GM18951 (cell line): ENCODE results near the gene GPC3.
"Not testable (repeated sequence)": the region's sequence is repeated elsewhere in the genome, so short reads cannot be mapped to it uniquely, and the experiment has no call there.

Experiments
- POLR2A ChIP-seq: IDR thresholded peaks from 4 replicates; pipeline ENCODE4 v1.6.1; 2011; ENCODE audit warnings: mild to moderate bottlenecking; ENCODE audit not compliant: insufficient read length, insufficient read depth; ENCODE audit errors: extremely low read depth
- in situ Hi-C: fragments of 300-500 bp; cut with MboI; formaldehyde crosslinking; loops from one replicate; pipeline ENCODE4 v1.12.0; 2022; ENCODE audit warnings: low sequenced_read_pairs, mixed read lengths, inconsistent platforms; ENCODE audit not compliant: unreplicated experiment

The GPC3 gene

GRCh38 chrX:134006484-134007161 is 21.2 kb upstream of the GPC3 start:
- no peak for TF ChIP-seq POLR2A
- in situ Hi-C loops, result no loop called here

- in situ Hi-C loops, result no loop called here
- TF ChIP-seq POLR2A, result no peak
These were observed 18.7 kb upstream of the GPC3 start for GRCh38 chrX:134004084-134004483.

GRCh38 chrX:134002921-134003615 is 17.7 kb upstream of the GPC3 start:
- in situ Hi-C loops, result no loop called here
- TF ChIP-seq POLR2A, result no peak

GRCh38 chrX:134000260-134001245 is 15.2 kb upstream of the GPC3 start:
- no peak for TF ChIP-seq POLR2A
- in situ Hi-C loops, result no loop called here

GRCh38 chrX:133999031-133999705 is 13.8 kb upstream of the GPC3 start:
- TF ChIP-seq POLR2A, result no peak
- in situ Hi-C loops, result no loop called here

- in situ Hi-C loops, result no loop called here
- no peak for TF ChIP-seq POLR2A
These were observed 10.4 kb upstream of the GPC3 start for GRCh38 chrX:133995759-133996158.

GRCh38 chrX:133994576-133994975 is 9.2 kb upstream of the GPC3 start:
- no peak for TF ChIP-seq POLR2A
- in situ Hi-C loops, result no loop called here

GRCh38 chrX:133992882-133993281 is 7.5 kb upstream of the GPC3 start:
- in situ Hi-C loops, result no loop called here
- no peak for TF ChIP-seq POLR2A

DNA sequence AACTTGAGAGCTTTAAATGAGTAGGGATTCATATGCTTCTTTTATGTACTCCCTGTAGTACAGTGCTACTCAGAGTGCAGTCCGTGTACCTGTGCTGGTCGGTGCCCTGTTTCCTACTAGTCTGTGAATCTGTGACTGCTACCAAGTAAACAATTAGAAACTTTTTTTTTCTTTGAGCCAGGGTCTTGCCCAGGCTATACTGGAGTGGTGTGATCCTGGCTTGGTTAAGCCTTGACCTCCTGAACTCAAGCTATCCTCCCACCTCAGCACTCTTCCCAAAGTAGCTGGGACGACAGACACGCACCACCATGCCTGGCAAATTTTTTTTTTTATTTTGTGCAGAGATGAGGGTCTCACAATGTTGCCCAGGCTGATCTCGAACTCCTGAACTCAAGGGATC is 6.4 kb upstream of the GPC3 start:
- in situ Hi-C loops, result no loop called here
- TF ChIP-seq POLR2A, result no peak

- in situ Hi-C loops, result not testable (repeated sequence)
These were observed 5.7 kb upstream of the GPC3 start for GRCh38 chrX:133991057-133991456.

DNA sequence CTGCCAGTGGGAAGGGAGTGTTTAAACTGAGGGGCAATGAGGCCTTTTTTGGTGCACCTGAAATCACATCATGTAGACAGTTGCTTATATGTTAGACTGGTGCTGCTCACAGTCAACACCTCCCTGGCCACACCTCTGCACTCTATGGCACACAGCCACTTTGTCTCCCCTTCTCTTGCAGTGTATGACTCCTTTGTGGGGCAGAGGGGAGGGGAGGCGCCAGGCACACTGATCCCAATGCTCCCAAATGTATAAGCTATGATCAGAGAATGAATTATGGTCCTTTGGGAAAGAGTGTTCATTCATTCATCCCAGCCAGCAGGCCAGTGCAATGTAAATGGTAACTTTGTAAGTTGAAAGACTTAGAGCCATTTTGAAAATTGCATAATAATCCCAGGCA is 4.6 kb upstream of the GPC3 start:
- no peak for TF ChIP-seq POLR2A
- in situ Hi-C loops, result no loop called here

DNA sequence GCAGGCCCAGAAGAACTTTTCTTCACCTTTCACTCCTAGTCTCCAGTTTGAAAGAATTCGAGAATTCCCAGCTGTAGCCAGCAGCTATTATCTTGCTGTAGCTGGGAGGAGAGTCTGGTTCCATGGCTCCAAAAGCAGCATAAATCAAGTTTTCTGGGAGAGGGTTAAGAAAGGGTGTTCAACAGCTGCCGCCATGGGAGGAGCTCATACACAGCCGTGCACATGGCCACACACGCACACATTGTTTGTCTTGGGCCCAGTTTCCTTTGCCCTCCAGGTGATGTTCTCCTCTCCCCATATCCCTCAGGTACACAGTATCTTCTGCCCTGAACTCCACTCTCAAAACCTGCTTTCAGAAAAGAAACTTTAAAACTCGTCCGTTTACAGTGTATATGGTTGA is 4.1 kb upstream of the GPC3 start:
- TF ChIP-seq POLR2A, result no peak
- in situ Hi-C loops, result no loop called here

DNA sequence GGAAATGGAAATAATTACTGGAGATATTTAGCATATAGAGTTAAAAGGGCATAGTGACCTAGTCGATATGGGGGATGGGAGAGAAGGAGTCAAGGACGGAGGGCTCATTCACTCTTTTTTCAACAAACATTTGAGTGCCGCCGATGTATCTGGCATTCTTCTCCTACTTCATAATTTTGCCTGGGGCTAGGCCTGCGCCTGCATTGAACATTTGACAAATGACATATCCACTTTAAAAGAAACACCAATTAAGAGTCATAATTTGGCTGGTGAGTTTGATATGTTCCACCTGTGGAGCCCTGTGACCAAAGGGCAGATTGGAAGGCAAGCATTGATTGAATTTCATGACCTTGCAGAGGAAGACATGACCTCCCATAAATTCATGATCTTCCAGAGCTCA is 2.6 kb upstream of the GPC3 start:
- in situ Hi-C loops, result no loop called here
- no peak for TF ChIP-seq POLR2A
